Measurements from ENCODE around the gene SLC44A5.
"Not testable (repeated sequence)": the region's sequence is repeated elsewhere in the genome, so short reads cannot be mapped to it uniquely, and the experiment has no call there.

Gene SLC44A5

GRCh38 chr1:75484789-75485188 is 126.1 kb downstream of the SLC44A5 start:
- TF ChIP-seq, protein P1, sequence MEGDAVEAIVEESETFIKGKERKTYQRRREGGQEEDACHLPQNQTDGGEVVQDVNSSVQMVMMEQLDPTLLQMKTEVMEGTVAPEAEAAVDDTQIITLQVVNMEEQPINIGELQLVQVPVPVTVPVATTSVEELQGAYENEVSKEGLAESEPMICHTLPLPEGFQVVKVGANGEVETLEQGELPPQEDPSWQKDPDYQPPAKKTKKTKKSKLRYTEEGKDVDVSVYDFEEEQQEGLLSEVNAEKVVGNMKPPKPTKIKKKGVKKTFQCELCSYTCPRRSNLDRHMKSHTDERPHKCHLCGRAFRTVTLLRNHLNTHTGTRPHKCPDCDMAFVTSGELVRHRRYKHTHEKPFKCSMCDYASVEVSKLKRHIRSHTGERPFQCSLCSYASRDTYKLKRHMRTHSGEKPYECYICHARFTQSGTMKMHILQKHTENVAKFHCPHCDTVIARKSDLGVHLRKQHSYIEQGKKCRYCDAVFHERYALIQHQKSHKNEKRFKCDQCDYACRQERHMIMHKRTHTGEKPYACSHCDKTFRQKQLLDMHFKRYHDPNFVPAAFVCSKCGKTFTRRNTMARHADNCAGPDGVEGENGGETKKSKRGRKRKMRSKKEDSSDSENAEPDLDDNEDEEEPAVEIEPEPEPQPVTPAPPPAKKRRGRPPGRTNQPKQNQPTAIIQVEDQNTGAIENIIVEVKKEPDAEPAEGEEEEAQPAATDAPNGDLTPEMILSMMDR (IDR thresholded peaks at IDR 0.05; ENCODE audit: insufficient read depth, low read depth, low read length, missing control alignments) = no peak
- DNase-seq (ENCODE audit: low read depth) = no peak
- H3K4me3 ChIP-seq (ENCODE audit: low read length) = no peak overlapping the region

DNA sequence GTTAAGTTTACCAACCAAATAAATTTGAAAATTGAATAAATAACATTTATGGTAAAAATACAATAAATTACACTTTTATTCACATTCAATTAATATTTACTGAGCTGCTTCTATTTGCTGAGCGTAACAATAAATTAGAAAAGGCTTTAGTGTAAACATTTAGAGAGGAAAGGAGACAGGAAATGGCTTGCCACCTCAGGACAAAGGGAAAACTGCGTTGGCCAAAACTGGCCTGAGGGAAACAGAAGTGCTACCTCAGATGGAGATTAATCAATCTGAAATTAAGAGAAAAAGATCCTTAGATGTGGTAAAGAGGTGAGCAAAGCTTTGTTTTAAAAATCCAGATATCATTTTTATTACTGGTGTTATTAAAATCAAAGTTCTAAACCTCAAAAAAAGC is 128.0 kb downstream of the SLC44A5 start:
- TF ChIP-seq, protein P1 (IDR thresholded peaks at IDR 0.05; ENCODE audit: insufficient read depth, low read depth, low read length, missing control alignments) = no peak
- no peak for DNase-seq (ENCODE audit: low read depth)
- H3K4me3 ChIP-seq (ENCODE audit: low read length) = no peak overlapping the region

DNA sequence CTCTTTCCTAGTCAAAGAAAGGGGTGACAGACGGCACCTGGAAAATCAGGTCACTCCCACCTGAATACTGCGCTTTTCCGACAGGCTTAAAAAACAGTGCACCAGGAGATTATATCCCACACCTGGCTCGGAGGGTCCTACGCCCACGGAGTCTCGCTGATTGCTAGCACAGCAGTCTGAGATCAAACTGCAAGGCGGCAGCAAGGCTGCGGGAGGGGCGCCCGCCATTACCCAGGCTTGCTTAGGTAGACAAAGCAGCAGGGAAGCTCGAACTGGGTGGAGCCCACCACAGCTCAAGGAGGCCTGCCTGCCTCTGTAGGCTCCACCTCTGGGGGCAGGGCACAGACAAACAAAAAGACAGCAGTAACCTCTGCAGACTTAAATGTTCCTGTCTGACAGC is 134.4 kb downstream of the SLC44A5 start:
- not testable (repeated sequence) for H3K4me3 ChIP-seq (ENCODE audit: low read length); DNase-seq (ENCODE audit: low read depth)

DNA sequence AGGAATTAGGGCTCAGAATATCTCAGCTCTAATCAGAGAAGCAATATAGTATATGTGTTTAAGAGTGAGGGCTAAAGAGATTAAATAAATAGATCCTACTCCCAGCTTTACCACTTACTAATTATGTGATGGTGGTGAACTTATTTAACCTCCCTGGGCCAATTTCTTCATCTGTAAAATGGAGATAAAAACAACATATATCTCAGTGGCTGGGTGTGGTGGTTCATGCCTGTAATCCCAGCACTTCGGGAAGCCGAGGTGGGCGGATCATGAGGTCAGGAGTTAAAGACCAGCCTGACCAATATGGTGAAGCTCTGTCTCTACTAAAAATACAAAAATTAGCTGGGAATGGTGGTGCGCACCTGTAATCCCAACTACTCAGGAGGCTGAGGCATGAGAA is 135.2 kb downstream of the SLC44A5 start:
- no peak overlapping the region for H3K4me3 ChIP-seq (ENCODE audit: low read length)
- no peak for DNase-seq (ENCODE audit: low read depth)
- TF ChIP-seq, protein P1 (IDR thresholded peaks at IDR 0.05; ENCODE audit: insufficient read depth, low read depth, low read length, missing control alignments) = no peak

- DNase-seq (ENCODE audit: low read depth) = no peak
- H3K4me3 ChIP-seq (ENCODE audit: low read length) = no peak overlapping the region
- TF ChIP-seq, protein P1 (IDR thresholded peaks at IDR 0.05; ENCODE audit: insufficient read depth, low read depth, low read length, missing control alignments) = no peak
Observed at GRCh38 chr1:75472971-75473603, 137.8 kb downstream of the SLC44A5 start.

- TF ChIP-seq, protein P1 (IDR thresholded peaks at IDR 0.05; ENCODE audit: insufficient read depth, low read depth, low read length, missing control alignments) = no peak
- H3K4me3 ChIP-seq (ENCODE audit: low read length) = no peak overlapping the region
- DNase-seq (ENCODE audit: low read depth) = no peak
Observed at GRCh38 chr1:75472089-75472970, 138.6 kb downstream of the SLC44A5 start.

DNA sequence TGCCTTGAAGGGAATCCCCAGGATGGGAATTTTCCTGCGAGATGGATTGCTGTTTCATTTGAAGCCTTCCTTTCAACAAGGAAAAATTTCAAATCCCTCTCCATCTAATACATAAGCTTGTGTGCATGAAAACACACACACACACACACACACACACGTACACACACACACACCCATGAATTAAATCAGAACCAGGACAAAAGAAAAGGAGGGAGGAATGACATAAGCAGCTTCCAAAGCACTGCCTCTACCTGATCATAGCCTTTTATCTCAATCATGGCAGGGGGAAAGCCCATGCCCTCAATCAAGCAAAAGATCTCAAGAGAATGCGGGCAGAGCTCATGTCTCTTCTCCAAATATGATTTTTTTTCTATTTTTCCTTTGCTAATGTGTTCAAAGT is 139.7 kb downstream of the SLC44A5 start:
- no peak overlapping the region for H3K4me3 ChIP-seq (ENCODE audit: low read length)
- DNase-seq (ENCODE audit: low read depth) = no peak
- TF ChIP-seq, protein P1 (IDR thresholded peaks at IDR 0.05; ENCODE audit: insufficient read depth, low read depth, low read length, missing control alignments) = no peak

Measured in epithelial cell of esophagus (primary cell).